ENCODE data around the gene KAT8.

The KAT8 gene

DNA sequence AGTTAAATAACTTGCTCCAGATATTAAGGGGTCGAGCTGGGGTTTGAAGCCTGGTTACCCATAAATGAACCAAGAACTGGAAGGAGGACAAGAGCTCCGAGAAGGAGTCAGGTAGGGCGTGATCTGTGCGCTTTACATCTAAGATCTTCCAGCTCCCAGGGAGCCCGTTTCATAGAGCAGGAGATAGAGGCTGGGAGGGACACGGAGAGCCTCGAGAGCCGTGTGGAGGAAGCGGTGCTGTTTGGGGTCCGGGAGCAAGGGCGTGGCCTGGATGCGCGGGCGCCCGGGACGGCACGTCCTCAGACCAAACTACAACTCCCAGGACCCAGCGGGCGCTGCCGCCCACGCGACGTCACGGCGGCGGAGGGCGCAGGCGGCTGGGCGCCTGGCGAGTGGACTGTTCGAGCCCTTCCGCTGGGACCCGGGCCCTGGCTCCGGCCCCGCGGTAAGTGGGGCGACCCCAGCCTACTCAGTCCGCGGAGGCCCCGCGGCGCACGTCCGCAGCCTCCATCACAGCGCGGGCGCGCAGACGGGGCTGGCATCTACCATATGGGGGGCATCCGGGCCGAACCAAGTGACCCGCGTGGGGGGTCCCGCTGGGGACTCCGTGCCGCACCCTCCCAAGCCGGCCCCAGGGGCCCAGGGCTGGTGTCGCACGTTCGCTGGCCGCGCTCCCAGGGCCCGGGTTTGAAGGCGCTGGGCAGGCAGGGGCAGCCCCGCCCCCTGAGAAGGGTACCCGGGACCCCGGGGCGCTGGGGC, 9.2 kb upstream of the KAT8 start, which contains the start of gene BCKDK:
TSS of gene BCKDK (plus strand) at position 352 of the 759 bp plus-strand sequence. CDS start 838 bp downstream, outside the sequence.
- DNase-seq (ENCODE audit: low spot score) = peak; percentile 81

DNA sequence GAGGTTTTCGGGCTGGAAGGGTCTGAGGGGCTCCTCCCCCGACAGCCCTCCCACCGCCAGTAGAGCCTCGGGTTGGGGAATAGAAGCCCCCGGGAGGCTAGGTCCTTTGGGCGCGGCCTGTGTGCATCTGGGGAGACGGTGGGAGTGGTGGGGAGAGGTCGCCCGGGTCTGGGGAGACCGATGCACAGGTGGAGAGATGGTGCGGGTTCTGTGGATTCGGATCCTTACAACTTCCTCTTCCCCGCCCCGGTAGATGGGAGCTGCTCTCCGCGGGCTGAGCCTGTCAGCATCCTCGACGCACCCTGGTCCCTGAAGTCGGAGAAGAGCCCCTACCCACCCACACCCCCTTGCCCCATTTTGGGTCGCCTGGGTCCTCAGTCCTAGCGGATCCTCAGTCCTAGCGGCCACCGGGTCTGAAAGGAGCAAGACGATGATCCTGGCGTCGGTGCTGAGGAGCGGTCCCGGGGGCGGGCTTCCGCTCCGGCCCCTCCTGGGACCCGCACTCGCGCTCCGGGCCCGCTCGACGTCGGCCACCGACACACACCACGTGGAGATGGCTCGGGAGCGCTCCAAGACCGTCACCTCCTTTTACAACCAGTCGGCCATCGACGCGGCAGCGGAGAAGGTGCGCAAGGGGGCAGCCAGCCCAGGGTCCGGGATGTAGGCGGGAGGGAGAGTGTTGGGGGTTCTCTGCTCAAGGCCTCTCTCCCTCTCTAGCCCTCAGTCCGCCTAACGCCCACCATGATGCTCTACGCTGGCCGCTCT, 8.5 kb upstream of the KAT8 start:
- DNase-seq (ENCODE audit: low spot score) = no peak

DNA sequence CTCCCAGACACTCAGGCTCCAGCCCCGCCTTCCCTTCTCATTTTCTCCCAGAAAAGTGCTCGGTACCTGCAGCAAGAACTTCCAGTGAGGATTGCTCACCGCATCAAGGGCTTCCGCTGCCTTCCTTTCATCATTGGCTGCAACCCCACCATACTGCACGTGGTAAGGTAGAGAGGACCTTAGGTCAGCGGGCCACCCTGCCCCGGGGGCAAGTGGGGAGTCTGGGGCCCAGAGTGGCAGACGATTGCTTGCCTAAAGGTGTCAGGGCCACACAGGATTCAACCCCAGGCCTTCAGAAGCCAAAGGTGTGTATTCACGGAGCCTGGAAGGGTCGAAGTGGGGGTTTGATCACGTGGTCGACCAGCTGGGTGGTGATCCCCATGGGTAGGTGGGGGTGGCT, 7.8 kb upstream of the KAT8 start:
- no peak for DNase-seq (ENCODE audit: low spot score)

DNA sequence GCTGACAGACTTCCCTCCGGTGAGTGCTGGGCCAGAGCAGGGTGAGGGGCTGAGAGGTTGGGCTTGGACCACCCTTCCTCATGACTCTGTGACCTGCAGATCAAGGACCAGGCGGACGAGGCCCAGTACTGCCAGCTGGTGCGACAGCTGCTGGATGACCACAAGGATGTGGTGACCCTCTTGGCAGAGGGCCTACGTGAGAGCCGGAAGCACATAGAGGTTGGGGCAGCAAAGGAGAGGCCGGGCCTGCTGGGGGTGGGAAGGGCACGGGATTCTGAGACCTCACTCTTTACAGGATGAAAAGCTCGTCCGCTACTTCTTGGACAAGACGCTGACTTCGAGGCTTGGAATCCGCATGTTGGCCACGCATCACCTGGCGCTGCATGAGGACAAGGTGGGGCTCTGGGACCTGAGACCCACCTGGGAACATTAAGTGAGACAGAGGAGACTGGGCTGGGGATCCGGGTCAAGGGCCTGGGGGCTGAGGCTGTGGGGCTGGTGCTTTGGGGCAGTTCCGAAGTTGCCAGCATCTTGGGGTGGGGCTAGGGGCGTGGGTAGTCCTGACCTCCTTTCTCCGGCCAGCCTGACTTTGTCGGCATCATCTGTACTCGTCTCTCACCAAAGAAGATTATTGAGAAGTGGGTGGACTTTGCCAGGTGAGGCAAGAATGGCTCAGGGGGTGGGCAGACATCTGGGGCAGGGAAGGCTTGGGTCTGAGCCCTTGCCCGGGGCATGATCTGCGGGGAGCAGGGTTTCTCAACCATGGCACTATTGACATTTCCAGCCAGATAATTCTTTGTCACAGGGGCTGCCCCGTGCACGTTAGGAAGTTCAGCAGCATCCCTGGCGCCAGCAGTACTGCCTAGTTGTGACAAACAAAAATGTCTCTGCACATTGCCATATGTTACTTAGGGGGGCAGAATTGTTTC, 7.1 kb upstream of the KAT8 start:
- no peak for DNase-seq (ENCODE audit: low spot score)

DNA sequence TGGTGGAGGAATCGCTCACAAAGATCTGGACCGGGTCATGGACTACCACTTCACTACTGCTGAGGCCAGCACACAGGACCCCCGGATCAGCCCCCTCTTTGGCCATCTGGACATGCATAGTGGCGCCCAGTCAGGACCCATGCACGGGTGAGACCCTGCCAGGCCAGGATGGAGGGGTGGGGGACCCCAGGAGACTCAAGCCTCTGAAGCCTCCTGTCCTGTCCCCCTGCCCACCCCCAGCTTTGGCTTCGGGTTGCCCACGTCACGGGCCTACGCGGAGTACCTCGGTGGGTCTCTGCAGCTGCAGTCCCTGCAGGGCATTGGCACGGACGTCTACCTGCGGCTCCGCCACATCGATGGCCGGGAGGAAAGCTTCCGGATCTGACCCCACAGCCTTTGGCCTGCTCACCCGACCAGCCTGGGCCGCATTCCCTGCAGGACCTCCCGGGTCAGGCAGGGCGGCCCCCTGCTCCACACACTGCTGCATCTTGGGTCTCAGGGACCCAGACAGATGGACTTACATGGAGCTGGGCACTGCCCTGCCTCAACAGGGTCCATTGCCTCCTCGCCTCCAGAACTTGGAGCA, 5.5 kb upstream of the KAT8 start:
- DNase-seq (ENCODE audit: low spot score) = no peak

DNA sequence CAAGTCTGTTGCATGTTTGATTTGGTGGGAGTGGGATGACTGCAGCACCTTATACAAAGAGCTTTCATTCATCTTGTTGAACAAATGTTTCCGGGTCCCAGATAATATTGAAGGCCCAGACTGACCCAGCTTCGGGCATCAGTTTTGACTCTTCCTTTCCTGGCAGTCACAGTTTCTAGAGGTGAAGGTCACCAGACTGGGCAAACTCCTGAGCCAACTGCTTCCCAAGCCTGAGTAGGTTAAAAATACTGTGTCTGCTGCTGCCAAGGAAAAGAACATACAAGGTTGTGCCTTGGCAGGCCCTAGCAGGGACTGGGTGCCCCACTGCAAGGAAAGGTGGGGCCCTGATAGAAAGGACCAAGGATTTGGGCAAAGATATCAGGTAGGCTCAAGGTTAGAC, 4.8 kb upstream of the KAT8 start:
- DNase-seq (ENCODE audit: low spot score) = no peak

DNA sequence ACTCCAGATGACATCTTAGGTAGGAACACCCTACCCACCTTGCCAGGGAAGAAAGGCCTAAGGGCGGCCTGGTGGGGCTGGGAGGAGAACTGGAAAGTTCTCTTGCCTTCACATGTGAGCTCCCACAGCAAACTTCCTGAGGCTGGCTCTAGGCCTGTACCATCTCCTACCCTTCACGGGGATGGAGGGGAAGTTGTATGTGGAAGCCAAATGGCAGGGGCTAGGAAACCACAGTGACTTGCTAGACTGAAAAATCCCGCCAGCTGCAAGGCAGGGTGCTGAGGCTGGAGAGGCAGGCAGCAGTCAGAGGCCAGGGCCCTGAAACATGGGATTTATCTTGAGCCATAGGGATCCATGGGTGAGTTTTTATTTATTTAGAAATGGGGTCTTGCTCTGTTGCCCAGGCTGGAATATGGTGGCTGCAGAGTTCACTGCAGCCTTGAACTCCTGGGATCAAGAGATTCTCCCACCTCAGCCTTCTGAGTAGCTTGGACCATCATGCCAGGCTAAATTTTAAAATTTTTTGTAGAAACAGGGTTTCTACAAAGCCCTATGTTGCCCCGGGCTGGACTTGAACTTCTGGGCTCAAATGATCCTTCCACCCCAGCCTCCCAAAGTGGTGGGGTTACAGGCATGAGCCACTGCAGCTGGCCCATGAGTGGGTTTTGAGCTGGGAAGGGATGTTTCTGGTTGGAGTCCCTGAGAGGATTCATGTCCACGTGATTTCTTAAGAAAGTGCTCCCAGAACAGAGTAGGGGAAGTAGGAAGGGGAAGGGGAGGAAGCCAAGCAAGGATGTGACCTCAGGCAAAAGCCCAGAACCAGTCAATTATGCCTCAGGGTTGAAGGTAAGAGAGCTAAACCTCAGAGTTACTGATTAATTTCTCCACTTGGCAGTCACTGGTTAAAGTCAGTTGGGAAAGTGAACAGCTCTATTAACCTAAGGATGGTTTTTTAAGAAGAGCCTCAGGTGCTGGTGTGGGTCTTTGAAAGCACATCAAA, 4.0 kb upstream of the KAT8 start:
- no peak for DNase-seq (ENCODE audit: low spot score)

DNA sequence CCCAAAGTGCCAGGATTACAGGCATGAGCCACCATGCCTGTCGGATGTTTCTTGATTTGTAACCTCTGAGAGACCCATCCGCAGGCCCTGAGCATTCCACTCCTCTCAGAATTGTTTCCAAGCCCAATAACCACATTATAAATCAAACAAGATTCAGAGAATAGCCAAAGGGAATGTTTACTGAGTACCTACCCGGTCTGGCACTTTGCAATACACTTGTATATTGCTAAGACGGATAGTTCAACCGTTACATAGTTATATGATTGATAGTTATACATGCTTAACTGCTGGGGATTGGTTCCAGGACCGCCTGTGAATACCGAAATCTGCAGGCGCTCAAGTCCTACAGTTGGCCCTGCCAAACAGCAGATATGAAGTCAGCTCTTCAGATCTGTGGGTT, 3.0 kb upstream of the KAT8 start:
- DNase-seq (ENCODE audit: low spot score) = no peak

DNA sequence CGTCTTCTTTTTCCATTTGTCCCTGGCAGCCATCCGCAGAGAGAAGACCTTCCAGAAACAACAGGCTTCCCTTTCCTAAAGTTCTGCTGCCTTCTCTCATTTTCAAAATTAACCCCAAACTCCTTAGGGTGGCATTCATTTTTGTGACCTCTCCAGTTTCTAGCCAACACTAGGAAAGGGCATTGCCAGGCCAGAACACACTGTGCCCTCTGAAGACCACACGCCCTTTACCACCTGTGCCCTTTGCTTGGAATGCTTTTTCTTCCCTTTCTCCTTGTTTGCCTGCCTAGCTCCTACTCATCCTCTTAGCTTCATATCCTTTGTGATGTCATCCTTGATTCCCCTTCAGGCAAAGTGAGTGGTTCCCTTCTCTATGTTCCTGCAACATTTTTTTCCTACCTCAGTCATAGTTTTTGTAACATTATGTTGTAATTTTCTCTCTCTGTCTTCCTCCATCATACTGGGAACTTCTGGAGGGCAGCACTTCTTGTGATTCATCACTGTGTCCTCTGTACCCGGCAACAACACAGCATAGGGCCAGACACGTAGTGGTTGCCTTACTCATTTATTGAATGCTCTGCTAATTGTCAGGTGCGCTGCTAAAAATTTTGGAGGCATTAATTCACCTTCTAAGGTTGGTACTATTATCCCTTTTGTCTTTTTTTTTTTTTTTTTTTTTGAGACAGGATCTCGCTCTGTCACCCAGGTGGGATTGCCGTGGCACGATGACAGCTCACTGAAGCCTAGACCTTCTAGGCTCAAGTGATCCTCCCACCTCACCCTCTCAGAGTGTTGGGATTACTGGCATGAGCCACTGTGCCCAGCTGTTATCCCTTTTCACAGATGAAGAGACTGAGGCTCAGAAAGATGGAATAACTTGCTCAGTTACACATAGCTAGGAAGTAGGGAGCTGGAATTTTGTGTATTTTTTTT, 1.0 kb downstream of the KAT8 start:
- no peak for DNase-seq (ENCODE audit: low spot score)

DNA sequence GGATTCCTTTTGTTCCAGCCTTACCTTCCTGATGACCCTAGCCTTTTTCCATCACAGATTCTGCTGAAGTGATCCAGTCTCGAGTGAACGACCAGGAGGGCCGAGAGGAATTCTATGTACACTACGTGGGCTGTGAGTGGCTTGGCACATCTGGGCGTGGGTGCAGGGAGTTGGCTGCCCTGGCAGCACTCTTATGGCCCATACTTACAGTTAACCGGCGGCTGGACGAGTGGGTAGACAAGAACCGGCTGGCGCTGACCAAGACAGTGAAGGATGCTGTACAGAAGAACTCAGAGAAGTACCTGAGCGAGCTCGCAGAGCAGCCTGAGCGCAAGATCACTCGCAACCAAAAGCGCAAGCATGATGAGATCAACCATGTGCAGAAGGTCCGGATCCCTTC, 2.7 kb downstream of the KAT8 start:
- no peak for DNase-seq (ENCODE audit: low spot score)

DNA sequence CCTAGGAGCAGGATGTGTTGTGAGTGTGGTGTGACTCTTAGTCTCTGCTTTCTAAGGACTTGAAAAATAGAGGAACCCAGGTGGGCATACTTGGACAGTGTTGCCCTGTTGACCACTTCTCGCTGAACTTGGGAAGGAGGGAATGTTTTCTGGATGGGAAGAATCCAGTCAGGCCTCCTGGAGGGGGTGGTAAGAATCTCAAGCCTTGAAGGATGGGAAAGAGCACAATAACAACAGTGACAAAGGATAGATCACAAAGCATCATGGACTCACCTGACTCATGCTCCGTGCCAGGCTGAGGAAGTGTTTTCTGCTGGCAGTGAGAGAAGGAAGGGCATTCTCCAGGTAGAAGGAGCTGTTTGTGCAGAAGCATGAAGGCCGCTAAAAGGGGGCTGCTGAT, 8.4 kb downstream of the KAT8 start:
- DNase-seq (ENCODE audit: low spot score) = no peak

DNA sequence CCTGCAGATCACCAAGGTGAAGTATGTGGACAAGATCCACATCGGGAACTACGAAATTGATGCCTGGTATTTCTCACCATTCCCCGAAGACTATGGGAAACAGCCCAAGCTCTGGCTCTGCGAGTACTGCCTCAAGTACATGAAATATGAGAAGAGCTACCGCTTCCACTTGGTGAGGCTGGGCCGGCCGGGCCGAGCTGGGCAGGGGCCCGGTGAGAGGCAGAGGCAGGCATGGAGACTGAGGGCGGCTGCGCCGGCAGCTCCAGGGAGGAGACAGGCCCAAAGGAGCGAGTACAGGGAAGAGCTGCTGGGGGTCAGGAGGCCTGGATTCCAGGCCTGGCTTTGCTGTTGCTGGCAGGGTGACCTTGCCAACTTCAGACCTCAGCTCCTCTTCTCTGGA, 9.7 kb downstream of the KAT8 start:
- no peak for DNase-seq (ENCODE audit: low spot score)

DNA sequence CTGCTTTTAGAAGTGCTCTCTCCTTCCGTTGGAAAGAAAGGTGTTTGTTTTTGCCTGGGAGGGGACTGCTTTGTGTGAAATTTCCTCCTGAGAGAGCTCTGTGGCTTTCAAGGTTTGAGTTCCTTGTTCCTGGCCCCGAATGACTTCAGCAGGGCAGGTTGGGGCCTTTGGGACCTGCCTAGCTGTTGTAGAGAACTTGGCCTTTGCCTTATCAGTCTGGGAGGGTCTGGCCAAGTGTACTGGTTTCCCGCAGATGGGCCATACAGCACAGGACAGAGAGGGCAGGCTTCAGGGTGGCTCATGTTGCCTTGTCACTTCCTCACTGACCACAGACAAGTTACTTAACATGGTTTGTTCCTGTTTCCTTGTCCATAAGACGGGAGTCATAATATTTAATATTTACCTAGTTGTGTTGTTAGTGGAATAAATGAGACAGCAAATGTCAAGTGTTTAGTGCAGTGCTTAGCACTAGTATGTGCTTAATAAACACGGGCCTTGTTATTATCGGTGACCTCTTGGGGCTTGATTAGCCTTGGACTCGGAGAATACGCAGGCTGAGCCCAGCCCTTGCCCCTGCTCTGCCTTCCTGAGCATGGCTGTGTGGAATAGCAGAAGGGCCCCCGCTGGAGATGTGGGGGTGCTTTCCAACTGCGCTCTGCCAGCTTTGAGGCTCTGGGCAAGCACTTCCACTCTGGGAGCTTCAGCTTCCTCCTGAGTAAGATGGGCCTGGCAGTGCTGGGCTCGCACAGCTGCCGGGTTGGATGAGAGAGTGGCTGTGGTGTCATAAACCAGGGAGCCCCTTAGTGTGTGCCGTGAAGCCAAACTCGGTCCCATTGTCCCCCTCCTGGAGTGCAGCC, 11.5 kb downstream of the KAT8 start:
- no peak for DNase-seq (ENCODE audit: low spot score)

DNA sequence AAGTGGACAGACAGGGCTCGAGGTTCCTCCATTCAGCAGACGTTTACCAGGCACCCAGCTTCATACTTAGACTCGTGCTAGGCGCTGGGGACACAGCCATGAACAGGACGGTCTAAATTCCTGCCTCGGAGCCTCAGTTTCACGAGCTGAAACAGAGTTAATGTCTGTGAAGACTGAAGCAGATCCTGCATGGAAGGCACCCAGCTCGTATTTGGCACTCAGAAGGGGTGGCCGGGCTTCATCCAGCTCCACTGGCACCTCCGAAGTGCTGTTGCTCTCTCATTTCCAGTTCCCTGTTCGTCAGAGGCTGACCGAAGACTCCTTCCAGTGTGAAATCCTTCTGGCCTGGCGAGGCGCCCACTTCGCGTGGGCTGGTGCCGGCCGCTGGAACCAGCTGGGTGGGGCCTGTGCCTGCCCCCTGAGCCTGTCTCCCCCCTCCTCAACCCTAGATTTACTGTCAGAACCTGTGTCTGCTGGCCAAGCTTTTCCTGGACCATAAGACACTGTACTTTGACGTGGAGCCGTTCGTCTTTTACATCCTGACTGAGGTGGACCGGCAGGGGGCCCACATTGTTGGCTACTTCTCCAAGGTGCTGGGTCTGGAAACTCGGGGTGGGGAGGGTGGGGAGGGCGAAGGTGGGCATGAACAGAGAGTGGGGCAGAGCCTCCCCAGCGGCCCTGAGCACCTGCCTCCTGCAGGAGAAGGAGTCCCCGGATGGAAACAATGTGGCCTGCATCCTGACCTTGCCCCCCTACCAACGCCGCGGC, 12.3 kb downstream of the KAT8 start:
- DNase-seq (ENCODE audit: low spot score) = no peak

DNA sequence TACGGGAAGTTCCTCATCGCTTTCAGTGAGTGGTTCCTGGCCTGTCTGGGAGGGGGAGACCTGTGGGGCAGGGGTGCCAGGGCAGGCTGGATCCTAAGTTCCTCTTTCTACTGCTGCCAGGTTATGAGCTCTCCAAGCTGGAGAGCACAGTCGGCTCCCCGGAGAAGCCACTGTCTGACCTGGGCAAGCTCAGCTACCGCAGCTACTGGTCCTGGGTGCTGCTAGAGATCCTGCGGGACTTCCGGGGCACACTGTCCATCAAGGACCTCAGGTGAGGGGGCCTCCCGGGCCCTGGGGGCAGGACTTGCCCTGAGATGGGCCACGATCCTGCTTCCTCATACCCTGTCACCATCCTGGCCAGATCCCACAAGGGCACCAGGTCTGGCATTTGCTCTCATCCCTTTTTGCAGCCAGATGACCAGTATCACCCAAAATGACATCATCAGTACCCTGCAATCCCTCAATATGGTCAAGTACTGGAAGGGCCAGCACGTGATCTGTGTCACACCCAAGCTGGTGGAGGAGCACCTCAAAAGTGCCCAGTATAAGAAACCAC, 12.9 kb downstream of the KAT8 start:
- no peak for DNase-seq (ENCODE audit: low spot score)

DNA sequence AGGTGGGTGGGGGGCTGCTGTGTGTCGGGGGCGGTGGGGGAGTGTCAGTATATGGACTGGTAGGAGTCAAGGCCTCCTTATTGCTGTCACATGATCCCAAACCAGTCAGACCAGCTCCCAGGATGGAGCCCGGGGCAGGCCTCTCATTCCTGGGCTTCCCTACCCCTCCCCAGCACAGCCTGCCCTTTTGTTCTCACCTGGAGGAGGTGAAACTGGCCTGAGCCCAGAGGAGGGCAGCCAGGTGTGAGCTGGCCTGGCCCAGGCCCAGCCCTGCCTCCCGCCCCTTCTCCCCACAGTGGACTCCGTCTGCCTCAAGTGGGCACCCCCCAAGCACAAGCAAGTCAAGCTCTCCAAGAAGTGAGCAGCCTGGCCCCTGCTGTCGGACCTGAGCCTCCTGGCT, 13.4 kb downstream of the KAT8 start:
- no peak for DNase-seq (ENCODE audit: low spot score)

DNA sequence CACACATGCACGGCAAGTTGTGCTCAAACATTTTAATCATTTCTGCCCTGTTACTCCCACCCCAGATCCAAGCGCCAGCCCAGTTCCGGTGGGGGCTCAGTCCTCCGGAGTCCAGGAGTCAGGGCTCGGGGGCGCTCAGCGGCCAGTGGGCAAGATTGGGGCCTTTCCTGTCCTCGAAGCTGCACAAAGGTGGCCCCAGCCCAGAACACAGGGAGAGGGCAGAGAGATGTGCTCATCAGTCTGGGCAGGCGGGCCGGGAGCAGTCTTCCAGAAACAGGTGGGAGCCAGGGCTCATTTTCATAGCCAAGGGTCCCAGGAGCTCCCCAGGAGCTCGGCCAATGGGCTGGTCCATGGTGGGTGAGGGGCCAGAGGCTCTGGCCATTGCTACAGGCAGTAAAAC, 14.0 kb downstream of the KAT8 start:
- DNase-seq (ENCODE audit: low spot score) = no peak

DNA sequence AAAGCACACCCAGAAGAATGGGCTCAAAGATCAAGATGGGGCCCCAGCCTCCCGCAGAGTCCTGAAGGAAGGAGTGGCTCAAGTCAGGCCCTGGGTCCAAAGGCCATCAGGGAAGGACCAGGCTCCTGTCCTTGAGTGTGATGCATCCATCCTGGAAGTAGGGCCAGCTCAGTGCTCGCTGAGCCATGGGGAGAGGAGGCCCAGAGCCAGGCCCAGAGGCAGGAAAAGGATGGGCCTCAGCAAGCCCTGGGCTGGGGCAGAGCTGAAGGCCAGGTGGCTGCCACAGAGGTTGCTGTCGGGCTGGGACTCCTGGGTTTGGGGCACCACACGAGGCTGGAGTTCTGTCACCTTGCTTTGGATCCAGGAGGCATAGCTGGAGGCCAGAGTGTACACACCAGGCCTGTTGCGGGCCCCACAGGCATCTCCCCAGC, 14.4 kb downstream of the KAT8 start:
- DNase-seq (ENCODE audit: low spot score) = no peak
